MM.1S (cell line): ENCODE results near the gene BACE2.

Source experiments
- DNase-seq: peaks from one replicate; pipeline ENCODE4 v3.0.0-alpha.2; 2015
- H2AFZ ChIP-seq: fragments of 300-600 bp; sonication (generic); 2 replicates; pipeline ENCODE4 v1.6.0; 2016; ENCODE audit warnings: antibody characterized with exemption, low read length
- H3F3A ChIP-seq: fragments of 300-600 bp; sonication (generic); 2 replicates; pipeline ENCODE4 v1.6.1; 2016; ENCODE audit warnings: mild to moderate bottlenecking, antibody characterized with exemption, low read length, moderate library complexity, mixed read lengths; ENCODE audit not compliant: insufficient read depth
- H3K27ac ChIP-seq: fragments of 300-600 bp; sonication (generic); 2 replicates; pipeline ENCODE4 v1.5.1; 2016; ENCODE audit warnings: mild to moderate bottlenecking, low read length
- H3K27me3 ChIP-seq: fragments of 300-600 bp; sonication (generic); replicated peaks from 2 replicates; pipeline ENCODE4 v1.6.0; 2016; ENCODE audit warnings: low read length; ENCODE audit not compliant: insufficient read depth
- H3K36me3 ChIP-seq: fragments of 300-600 bp; sonication (generic); replicated peaks from 2 replicates; pipeline ENCODE4 v1.6.1; 2016; ENCODE audit warnings: mild to moderate bottlenecking, low read length, mixed read lengths; ENCODE audit not compliant: insufficient read depth
- H3K4me1 ChIP-seq: fragments of 300-600 bp; sonication (generic); 2 replicates; pipeline ENCODE4 v1.6.1; 2016; ENCODE audit warnings: low read length, mixed read lengths
- H3K4me2 ChIP-seq: fragments of 300-600 bp; sonication (generic); 2 replicates; pipeline ENCODE4 v1.6.0; 2016; ENCODE audit warnings: low read depth, low read length
- H3K4me3 ChIP-seq: fragments of 300-600 bp; sonication (generic); 2 replicates; pipeline ENCODE4 v1.5.1; 2016; ENCODE audit warnings: low read length, mixed read lengths
- H3K79me2 ChIP-seq: fragments of 300-600 bp; sonication (generic); 2 replicates; pipeline ENCODE4 v1.6.1; 2016; ENCODE audit warnings: mixed run types, low read length, mixed read lengths
- H3K9ac ChIP-seq: fragments of 300-600 bp; sonication (generic); 2 replicates; pipeline ENCODE4 v1.6.1; 2016; ENCODE audit warnings: low read length, mixed read lengths
- H3K9me2 ChIP-seq: fragments of 300-600 bp; sonication (generic); replicated peaks from 2 replicates; pipeline ENCODE4 v1.6.1; 2016; ENCODE audit warnings: mild to moderate bottlenecking, low read length, mixed read lengths; ENCODE audit not compliant: insufficient read depth
- H3K9me3 ChIP-seq: fragments of 300-600 bp; sonication (generic); replicated peaks from 2 replicates; pipeline ENCODE4 v1.6.1; 2016; ENCODE audit warnings: mild to moderate bottlenecking, low read length, mixed read lengths; ENCODE audit not compliant: insufficient read depth
- H4K20me1 ChIP-seq: fragments of 300-600 bp; sonication (generic); 2 replicates; pipeline ENCODE4 v1.6.1; 2016; ENCODE audit warnings: mild to moderate bottlenecking, low read length, moderate library complexity, mixed read lengths; ENCODE audit not compliant: insufficient read depth
- CTCF ChIP-seq: fragments of 300-600 bp; sonication (generic); IDR thresholded peaks from 2 replicates; pipeline ENCODE4 v1.5.1; 2016; ENCODE audit warnings: antibody characterized with exemption, low read length, mixed read lengths
- EZH2 ChIP-seq: fragments of 300-600 bp; sonication (generic); optimal IDR thresholded peaks from 2 replicates; pipeline ENCODE3; 2017; ENCODE audit warnings: low read depth, mild to moderate bottlenecking, antibody characterized with exemption, low read length, mixed read lengths
- EZH2phosphoT487 ChIP-seq: fragments of 300-600 bp; sonication (generic); IDR thresholded peaks from 2 replicates; pipeline ENCODE4 v1.6.1; 2018; ENCODE audit warnings: antibody characterized with exemption, low read length

BACE2 gene

GRCh38 chr21:41170859-41171609, 3.1 kb downstream of the BACE2 start:
- no peaks in the 10 kb centered on the region for H3F3A ChIP-seq
- no peaks in the 10 kb centered on the region for H4K20me1 ChIP-seq
- no peaks in the 10 kb centered on the region for H3K36me3 ChIP-seq
- no peak overlapping the region for H3K9ac ChIP-seq
- H3K27ac ChIP-seq: no peak overlapping the region
- no peak overlapping the region for H3K4me2 ChIP-seq
- peaks cover 20% of the 10 kb centered on the region for H3K27me3 ChIP-seq
- H3K79me2 ChIP-seq: no peaks in the 10 kb centered on the region
- no peak for DNase-seq
- H3K9me3 ChIP-seq: no peaks in the 10 kb centered on the region
- no peak overlapping the region for H2AFZ ChIP-seq
- H3K4me1 ChIP-seq: no peaks in the 10 kb centered on the region
- H3K9me2 ChIP-seq: no peaks in the 10 kb centered on the region
- H3K4me3 ChIP-seq: no peak overlapping the region
- no peak for TF ChIP-seq CTCF
- no peak for TF ChIP-seq EZH2
- TF ChIP-seq EZH2phosphoT487: no peak

GRCh38 chr21:41175080-41175479, 7.1 kb downstream of the BACE2 start:
- no peaks in the 10 kb centered on the region for H3K4me1 ChIP-seq
- no peak for DNase-seq
- H3K79me2 ChIP-seq: no peaks in the 10 kb centered on the region
- H3K4me3 ChIP-seq: no peak overlapping the region
- no peak overlapping the region for H3K27ac ChIP-seq
- H4K20me1 ChIP-seq: no peaks in the 10 kb centered on the region
- H3K27me3 ChIP-seq: peaks cover 5% of the 10 kb centered on the region
- no peaks in the 10 kb centered on the region for H3F3A ChIP-seq
- no peak overlapping the region for H3K4me2 ChIP-seq
- no peak overlapping the region for H2AFZ ChIP-seq
- no peaks in the 10 kb centered on the region for H3K36me3 ChIP-seq
- no peaks in the 10 kb centered on the region for H3K9me2 ChIP-seq
- H3K9me3 ChIP-seq: no peaks in the 10 kb centered on the region
- TF ChIP-seq EZH2 (no peak), EZH2phosphoT487 (no peak), CTCF (no peak)
- no peak overlapping the region for H3K9ac ChIP-seq

GRCh38 chr21:41176846-41177245, 8.9 kb downstream of the BACE2 start:
- Histone ChIP-seq H3F3A (no peaks in the 10 kb centered on the region), H3K27me3 (no peaks in the 10 kb centered on the region), H3K4me3 (no peak overlapping the region), H3K79me2 (no peaks in the 10 kb centered on the region), H3K27ac (no peak overlapping the region), H3K9me2 (no peaks in the 10 kb centered on the region), H3K9ac (no peak overlapping the region), H3K4me2 (no peak overlapping the region), H3K36me3 (no peaks in the 10 kb centered on the region), H2AFZ (no peak overlapping the region), H4K20me1 (no peaks in the 10 kb centered on the region), H3K4me1 (no peaks in the 10 kb centered on the region), H3K9me3 (no peaks in the 10 kb centered on the region)
- no peak for DNase-seq
- TF ChIP-seq EZH2phosphoT487 (no peak), EZH2 (no peak), CTCF (no peak)
